ENCODE measurements around the gene SYT15. TPM values are rescaled to one million over a fixed set of nuclear protein-coding genes. Genes with fewer than 3 reads are reported as not detected.

The SYT15 gene
- total and polyA plus RNA-seq, 2 of the 4 experiments (the other 2 are of a cell fraction), result 0.54 to 0.68 TPM

DNA sequence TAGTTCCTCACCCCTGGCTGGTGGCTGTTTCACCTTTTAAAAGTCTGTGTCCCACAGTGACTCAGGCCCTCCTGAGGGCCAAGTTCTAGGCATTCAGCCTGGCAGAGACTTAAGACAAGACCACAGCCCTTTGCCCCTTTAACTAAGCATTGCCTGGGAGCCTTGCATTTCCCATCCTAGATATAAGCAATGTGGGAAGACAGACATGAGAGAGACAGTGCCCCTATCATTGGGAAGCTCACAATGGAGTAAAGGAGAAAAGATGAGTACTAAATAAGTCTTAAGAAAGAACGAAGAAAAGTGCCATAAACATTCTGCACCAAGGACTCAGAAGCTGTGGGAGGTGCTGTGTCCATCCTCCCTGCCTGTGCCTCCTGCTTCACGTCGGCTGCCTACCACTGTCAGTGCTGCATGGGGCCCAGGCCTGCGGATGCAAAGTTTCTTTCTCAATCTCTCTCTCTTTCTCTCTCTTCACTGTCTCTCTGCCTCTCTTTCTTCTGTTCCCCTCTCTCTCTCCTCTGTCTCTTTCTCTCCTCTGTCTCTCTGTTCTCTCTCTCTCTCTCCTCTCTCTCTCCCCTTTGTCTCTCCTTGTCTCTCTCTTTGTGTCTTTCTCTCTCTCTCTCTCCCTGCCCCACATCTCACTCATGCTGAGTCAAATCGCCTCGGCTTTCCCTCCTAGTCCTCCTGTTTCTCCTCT lies 44.0 kb upstream of the SYT15 start (continued):
- no peak for TF ChIP-seq FOS (IDR thresholded peaks at IDR 0.05; ENCODE audit: low read depth, low read length)

DNA sequence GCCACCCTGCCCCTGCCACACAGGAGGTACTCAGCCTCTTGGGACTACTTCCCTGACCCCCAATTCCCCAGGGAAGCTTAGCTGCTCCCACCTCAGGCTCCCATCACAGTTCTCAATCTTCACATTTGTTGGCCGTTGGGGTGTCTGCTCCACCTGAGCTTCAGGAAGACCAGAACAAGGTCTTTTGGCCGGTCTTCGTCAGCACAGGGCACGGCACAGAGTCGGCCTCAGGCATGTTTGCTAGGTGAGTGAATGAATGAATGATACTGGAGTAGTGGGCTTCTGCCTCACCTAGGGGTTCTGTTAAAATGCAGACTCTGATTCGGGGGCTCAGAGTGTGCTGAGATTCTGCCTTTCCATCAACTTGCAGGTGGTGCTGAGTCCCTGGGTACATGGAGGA lies 42.8 kb upstream of the SYT15 start:
- H3K27ac ChIP-seq (ENCODE audit: insufficient read depth, low read length), result no peak overlapping the region
- no peak overlapping the region for H3K18ac ChIP-seq (ENCODE audit: low read depth, low read length)
- peaks cover 17% of the 10 kb centered on the region for H3K9me1 ChIP-seq (ENCODE audit: insufficient read depth, low read length)
- H4K91ac ChIP-seq (ENCODE audit: insufficient read depth, low read depth, low read length), result peak overlapping the region; percentile 35; the same call in 1 of the 2 replicates
- H4K8ac ChIP-seq (ENCODE audit: low read depth in 2 of 2, low read length in 2 of 2), result no peak overlapping the region; a peak in 1 of 4 replicates
- H3K36me3 ChIP-seq (ENCODE audit: control insufficient read depth, insufficient read depth, low read length), result no peaks in the 10 kb centered on the region
- peak overlapping the region; percentile 2 for H2AK9ac ChIP-seq (replicated peaks; ENCODE audit: low read depth, low read length, poor library complexity)
- 82% methylated on average over 6 of the region's 6 CpGs; no CpG with 5 or more reads in 1 of the 2 experiments for WGBS, 2 experiments (ENCODE audit: extremely low coverage in 2 of 2, insufficient read length in 1 of 2)
- H2BK5ac ChIP-seq (ENCODE audit: low read depth, low read length, poor library complexity, severe bottlenecking), result no peak overlapping the region
- H3K79me1 ChIP-seq (ENCODE audit: low read depth in 1 of 2, low read length in 2 of 2), result 0 out of 4 replicates have a peak, but pooled peaks cover 0 to 3% of the 10 kb centered on the region in 2 experiments
- no peak overlapping the region for H3K14ac ChIP-seq (replicated peaks; ENCODE audit: low read depth, low read length)
- ChIA-PET POLR2A (ENCODE audit: unreplicated experiment) (no interaction called here), CTCF (no interaction called here)
- H3K4me2 ChIP-seq (ENCODE audit: low read depth, low read length), result no peak overlapping the region
- no peak overlapping the region for H3K23ac ChIP-seq (ENCODE audit: low read depth, low read length)
- no TSS peak for BruUV-seq (replicated peaks)
- in situ Hi-C loops (cut with MboI; ENCODE audit: low sequenced_read_pairs), result loop anchor here (25.0 kb wide), 2 partner anchors 876 to 1549 kb away; partner anchors contain the start of gene DEPP1
- H2AFZ ChIP-seq (replicated peaks; ENCODE audit: low read length, poor library complexity), result no peak overlapping the region
- no peak for DNase-seq
- TF ChIP-seq MXI1 (IDR thresholded peaks at IDR 0.05; ENCODE audit: borderline replicate concordance, low read depth, low read length) (no peak), MAFK (IDR thresholded peaks at IDR 0.05; ENCODE audit: low read depth, low read length) (no peak), RCOR1 (IDR thresholded peaks at IDR 0.05; ENCODE audit: insufficient replicate concordance, low read length) (no peak)
- TF ChIP-seq, protein P1, sequence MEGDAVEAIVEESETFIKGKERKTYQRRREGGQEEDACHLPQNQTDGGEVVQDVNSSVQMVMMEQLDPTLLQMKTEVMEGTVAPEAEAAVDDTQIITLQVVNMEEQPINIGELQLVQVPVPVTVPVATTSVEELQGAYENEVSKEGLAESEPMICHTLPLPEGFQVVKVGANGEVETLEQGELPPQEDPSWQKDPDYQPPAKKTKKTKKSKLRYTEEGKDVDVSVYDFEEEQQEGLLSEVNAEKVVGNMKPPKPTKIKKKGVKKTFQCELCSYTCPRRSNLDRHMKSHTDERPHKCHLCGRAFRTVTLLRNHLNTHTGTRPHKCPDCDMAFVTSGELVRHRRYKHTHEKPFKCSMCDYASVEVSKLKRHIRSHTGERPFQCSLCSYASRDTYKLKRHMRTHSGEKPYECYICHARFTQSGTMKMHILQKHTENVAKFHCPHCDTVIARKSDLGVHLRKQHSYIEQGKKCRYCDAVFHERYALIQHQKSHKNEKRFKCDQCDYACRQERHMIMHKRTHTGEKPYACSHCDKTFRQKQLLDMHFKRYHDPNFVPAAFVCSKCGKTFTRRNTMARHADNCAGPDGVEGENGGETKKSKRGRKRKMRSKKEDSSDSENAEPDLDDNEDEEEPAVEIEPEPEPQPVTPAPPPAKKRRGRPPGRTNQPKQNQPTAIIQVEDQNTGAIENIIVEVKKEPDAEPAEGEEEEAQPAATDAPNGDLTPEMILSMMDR (conservative IDR thresholded peaks at IDR 0.05; ENCODE audit: low read depth, low read length), result no peak
- H2AK5ac ChIP-seq (ENCODE audit: low read depth, low read length), result peak overlapping the region; percentile 20; the same call in 1 of the 2 replicates
- H2BK20ac ChIP-seq (ENCODE audit: low read depth, low read length), result peak overlapping the region; percentile 77; the same call in 1 of the 2 replicates
- no peak overlapping the region for H4K5ac ChIP-seq (ENCODE audit: low read depth, low read length)
- H3K9ac ChIP-seq (ENCODE audit: low read depth, low read length), result no peak overlapping the region
- H3K9me3 ChIP-seq (ENCODE audit: control insufficient read depth, insufficient read depth, low read length), result no peaks in the 10 kb centered on the region
- no peak overlapping the region; the same call in 1 of the 2 replicates for H2BK120ac ChIP-seq (ENCODE audit: low read depth, low read length)
- H3K4ac ChIP-seq (ENCODE audit: low read depth, low read length), result peak overlapping the region; percentile 27; the same call in 1 of the 2 replicates
- H3K27me3 ChIP-seq (ENCODE audit: control insufficient read depth, insufficient read depth, low read length), result no peaks in the 10 kb centered on the region
- no peaks in the 10 kb centered on the region for H4K20me1 ChIP-seq (ENCODE audit: insufficient read depth, low read length)
- H3K4me3 ChIP-seq (ENCODE audit: insufficient read depth, low read depth, low read length), result no peak overlapping the region
- H3K4me1 ChIP-seq (ENCODE audit: control insufficient read depth, insufficient read depth, low read length), result peaks cover 18% of the 10 kb centered on the region
- H2BK15ac ChIP-seq (ENCODE audit: low read depth, low read length), result 0 out of 3 replicates have a peak overlapping the region, but pooled peaks have one; percentile 69
- H3K56ac ChIP-seq (ENCODE audit: extremely low read depth, insufficient read depth, low read length), result no peak overlapping the region
- dilution Hi-C loops (cut with HindIII; ENCODE audit: low sequenced_read_pairs, unreplicated experiment), result no loop called here
- intact Hi-C loops (cut with micrococcal nuclease), result no loop called here
- no peak for ATAC-seq (ENCODE audit: low read depth)

All from IMR-90 (cell line).